AG09309 (cell line): ENCODE results near the gene BRSK1.

Source experiments
- DNase-seq: peaks from one replicate; pipeline ENCODE4 v3.0.0-alpha.2; 2010; ENCODE audit warnings: low read depth
- H3K4me3 ChIP-seq: 2 replicates; pipeline ENCODE4 v1.5.1; 2011; ENCODE audit warnings: mild to moderate bottlenecking, low read depth, low read length, moderate library complexity; ENCODE audit not compliant: control insufficient read depth
- TF ChIP-seq, protein P1 (sequence below): IDR thresholded peaks from 2 replicates; pipeline ENCODE4 v1.5.1; 2011; ENCODE audit warnings: mild to moderate bottlenecking, low read depth, low read length, inconsistent platforms; ENCODE audit not compliant: insufficient read depth, control insufficient read depth; ENCODE audit errors: missing control alignments

Gene BRSK1

GRCh38 chr19:55265723-55266386 is 17.9 kb upstream of the BRSK1 start:
- DNase-seq: no peak
- TF ChIP-seq, protein P1, sequence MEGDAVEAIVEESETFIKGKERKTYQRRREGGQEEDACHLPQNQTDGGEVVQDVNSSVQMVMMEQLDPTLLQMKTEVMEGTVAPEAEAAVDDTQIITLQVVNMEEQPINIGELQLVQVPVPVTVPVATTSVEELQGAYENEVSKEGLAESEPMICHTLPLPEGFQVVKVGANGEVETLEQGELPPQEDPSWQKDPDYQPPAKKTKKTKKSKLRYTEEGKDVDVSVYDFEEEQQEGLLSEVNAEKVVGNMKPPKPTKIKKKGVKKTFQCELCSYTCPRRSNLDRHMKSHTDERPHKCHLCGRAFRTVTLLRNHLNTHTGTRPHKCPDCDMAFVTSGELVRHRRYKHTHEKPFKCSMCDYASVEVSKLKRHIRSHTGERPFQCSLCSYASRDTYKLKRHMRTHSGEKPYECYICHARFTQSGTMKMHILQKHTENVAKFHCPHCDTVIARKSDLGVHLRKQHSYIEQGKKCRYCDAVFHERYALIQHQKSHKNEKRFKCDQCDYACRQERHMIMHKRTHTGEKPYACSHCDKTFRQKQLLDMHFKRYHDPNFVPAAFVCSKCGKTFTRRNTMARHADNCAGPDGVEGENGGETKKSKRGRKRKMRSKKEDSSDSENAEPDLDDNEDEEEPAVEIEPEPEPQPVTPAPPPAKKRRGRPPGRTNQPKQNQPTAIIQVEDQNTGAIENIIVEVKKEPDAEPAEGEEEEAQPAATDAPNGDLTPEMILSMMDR: no peak
- no peak overlapping the region for H3K4me3 ChIP-seq

- H3K4me3 ChIP-seq: no peak overlapping the region
- DNase-seq: no peak
- TF ChIP-seq, protein P1: no peak
Observed at GRCh38 chr19:55266404-55266803, 17.4 kb upstream of the BRSK1 start.

- DNase-seq: no peak
- no peak overlapping the region for H3K4me3 ChIP-seq
- TF ChIP-seq, protein P1: no peak
Observed at GRCh38 chr19:55266840-55267239, 17.0 kb upstream of the BRSK1 start.

- H3K4me3 ChIP-seq: no peak overlapping the region
- no peak for DNase-seq
- TF ChIP-seq, protein P1: no peak
Observed at GRCh38 chr19:55269299-55269698, 14.5 kb upstream of the BRSK1 start.

DNA sequence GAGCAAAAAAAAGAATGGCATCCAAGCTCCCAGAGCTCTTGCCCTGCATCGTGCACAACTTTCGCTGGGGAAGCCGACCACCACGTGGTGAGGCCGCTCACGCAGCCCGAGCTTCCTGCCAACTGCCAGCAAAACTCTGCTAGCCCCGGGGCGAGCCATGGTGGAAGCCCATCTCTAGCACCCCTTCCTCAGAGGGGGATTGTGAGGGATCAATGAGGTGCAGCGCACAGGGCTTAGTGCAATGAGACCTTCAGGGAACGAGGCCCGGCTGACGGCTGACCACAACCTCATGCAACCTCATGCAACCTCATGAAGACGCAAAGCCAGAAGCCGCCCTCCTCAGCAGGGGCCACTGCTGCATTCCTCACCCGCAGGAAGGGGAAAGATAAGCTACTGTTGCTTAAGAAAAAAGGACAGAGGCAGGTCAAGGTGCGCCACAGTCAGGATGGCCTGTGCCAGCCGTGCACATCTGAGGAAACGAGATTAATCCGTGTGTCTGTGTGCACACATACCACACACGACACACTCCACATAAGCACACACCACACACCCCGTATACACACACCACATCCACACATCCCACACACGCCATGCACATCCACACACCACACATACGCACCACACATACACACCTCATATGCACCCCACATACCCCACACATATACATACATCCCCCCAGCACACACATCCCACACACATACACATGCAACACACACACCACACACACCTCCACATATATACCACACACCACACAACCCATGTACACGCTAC is 13.4 kb upstream of the BRSK1 start:
- no peak overlapping the region for H3K4me3 ChIP-seq
- TF ChIP-seq, protein P1: no peak
- DNase-seq: no peak

- no peak overlapping the region for H3K4me3 ChIP-seq
- no peak for DNase-seq
- TF ChIP-seq, protein P1: no peak
Observed at GRCh38 chr19:55272142-55272541, 11.7 kb upstream of the BRSK1 start.
